Fibroblast of skin of left quadriceps (primary cell): ENCODE measurements around the gene CDCP2.

ENCODE experiments used
- DNase-seq, 2 experiments: peaks; one replicate each; pipeline ENCODE4 v3.0.0-alpha.2; 2013; ENCODE audit warnings: low read depth in 2 of 2

Gene CDCP2

GRCh38 chr1:54094001-54094729 is 58.6 kb downstream of the CDCP2 start:
- DNase-seq = no peak

DNA sequence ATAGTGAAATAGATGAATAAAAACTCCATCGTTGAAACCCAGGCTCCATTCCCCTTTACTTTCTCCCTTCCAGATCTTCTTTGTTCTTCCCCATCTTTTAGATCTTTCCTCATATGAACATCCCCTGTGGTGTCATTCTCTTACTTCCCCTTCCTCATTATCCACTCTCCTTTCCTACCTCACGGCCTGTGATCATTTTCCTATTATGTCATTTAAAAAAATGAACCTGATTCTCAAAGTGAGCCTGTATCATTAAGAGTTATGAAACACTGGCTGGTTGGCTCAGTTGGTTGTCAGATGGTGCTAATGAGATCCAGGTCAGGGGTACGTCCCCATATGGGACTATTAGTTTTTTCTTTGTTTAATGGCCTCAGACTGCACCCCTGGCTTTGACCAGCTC is 61.1 kb downstream of the CDCP2 start:
- no peak for DNase-seq

GRCh38 chr1:54088385-54088784 is 64.4 kb downstream of the CDCP2 start:
- DNase-seq = no peak

DNA sequence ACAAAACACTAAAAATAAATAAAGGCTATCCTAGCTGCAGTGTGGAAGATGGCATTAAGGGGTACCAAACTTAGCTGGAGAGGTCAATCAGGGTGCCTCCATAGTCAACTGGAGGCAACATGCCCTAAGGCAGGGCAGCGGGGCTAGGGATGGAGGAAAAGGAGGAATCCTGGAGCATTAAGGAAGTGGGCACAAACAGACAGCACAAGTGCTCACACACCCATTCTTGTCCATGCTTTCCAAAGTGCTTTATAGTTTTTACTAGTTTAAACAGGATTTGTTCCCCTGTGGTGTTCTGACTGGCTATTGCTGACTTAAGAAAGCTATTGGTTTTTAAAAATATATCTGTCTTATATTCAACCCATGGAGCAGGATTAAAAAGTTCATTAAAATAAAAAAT is 66.0 kb downstream of the CDCP2 start:
- DNase-seq = no peak

GRCh38 chr1:54084794-54085193 is 68.0 kb downstream of the CDCP2 start:
- no peak for DNase-seq
